Suprapubic skin (tissue), 4 donors: Measurements from ENCODE around the gene BZW2. TPM values are rescaled to one million over a fixed set of nuclear protein-coding genes. Genes with fewer than 3 reads are reported as not detected.

Source experiments
- DNase-seq, 2 donors: peaks; one replicate each; pipeline ENCODE4 v3.0.0-alpha.2; 2019; ENCODE audit warnings: low spot score in 2 of 2
- H3K27ac ChIP-seq: fragments of 200-600 bp; sonication (generic); one replicate; pipeline ENCODE4 v1.5.1; 2019
- H3K27me3 ChIP-seq: fragments of 200-600 bp; sonication (generic); one replicate; pipeline ENCODE4 v1.5.1; 2019
- H3K36me3 ChIP-seq: fragments of 200-600 bp; sonication (generic); one replicate; pipeline ENCODE4 v1.5.1; 2019
- H3K4me1 ChIP-seq: fragments of 200-600 bp; sonication (generic); one replicate; pipeline ENCODE4 v1.5.1; 2019
- H3K4me3 ChIP-seq: fragments of 200-600 bp; sonication (generic); one replicate; pipeline ENCODE4 v1.5.1; 2019; ENCODE audit warnings: mild to moderate bottlenecking
- H3K9me3 ChIP-seq: fragments of 200-600 bp; sonication (generic); one replicate; pipeline ENCODE4 v1.5.1; 2019
- CTCF ChIP-seq, 2 donors: fragments of 200-600 bp in 1 of 2; fragments of 450-650 bp in 1 of 2; sonication (generic) in 1 of 2; IDR thresholded peaks; one replicate each; pipeline ENCODE4 v1.5.1; 2016 to 2019; ENCODE audit warnings: antibody characterized with exemption in 2 of 2, mild to moderate bottlenecking in 1 of 2, moderate library complexity in 1 of 2
- EP300 ChIP-seq: sonication (generic); formaldehyde crosslinking; IDR thresholded peaks from one replicate; pipeline ENCODE4 v1.6.1; 2017; ENCODE audit warnings: antibody characterized with exemption
- POLR2A ChIP-seq, 2 donors: fragments of 450-650 bp; IDR thresholded peaks; one replicate each; pipeline ENCODE4 v1.6.1; 2017; ENCODE audit warnings: antibody characterized with exemption in 2 of 2, mild to moderate bottlenecking in 2 of 2, moderate library complexity in 2 of 2
- POLR2AphosphoS5 ChIP-seq, 3 donors: sonication (generic); formaldehyde crosslinking; IDR thresholded peaks; one replicate each; pipeline ENCODE4 v1.6.1; 2017; ENCODE audit warnings: antibody characterized with exemption in 3 of 3
- WGBS: methylation state at CpG from one replicate; pipeline ENCODE4 v1.1.5; 2018; 5-methylcytosine and 5-hydroxymethylcytosine counted together
- total RNA-seq, 4 donors: library from RNA; depleted of rRNA; stranded (reverse); fragments of >200 nt; gene quantifications; one replicate each; pipeline ENCODE4 v1.1.0, GENCODE V29; 2016

BZW2 gene
- total RNA-seq, 4 donors from 2014 or later: 60.5 to 97.9 (median 84.4) TPM

- Histone ChIP-seq H3K36me3 (no peaks in the 10 kb centered on the region), H3K9me3 (no peaks in the 10 kb centered on the region), H3K27ac (no peak overlapping the region), H3K4me3 (no peak overlapping the region), H3K27me3 (no peaks in the 10 kb centered on the region), H3K4me1 (peaks cover 22% of the 10 kb centered on the region)
- no peak for TF ChIP-seq POLR2A (IDR thresholded peaks at IDR 0.05)
- no peak for TF ChIP-seq CTCF (IDR thresholded peaks at IDR 0.05)
- no peak for TF ChIP-seq POLR2AphosphoS5 (IDR thresholded peaks at IDR 0.05)
- no peak for TF ChIP-seq EP300
- WGBS: 60% methylated on average over 1 of the region's 1 CpG
- DNase-seq: no peak
These were observed 9.4 kb upstream of the BZW2 start for GRCh38 chr7:16636555-16637101.

- H3K27me3 ChIP-seq: no peaks in the 10 kb centered on the region
- H3K4me3 ChIP-seq: no peak overlapping the region
- WGBS: 60% methylated on average over 5 of the region's 5 CpGs
- no peaks in the 10 kb centered on the region for H3K36me3 ChIP-seq
- H3K9me3 ChIP-seq: no peaks in the 10 kb centered on the region
- TF ChIP-seq POLR2AphosphoS5 (IDR thresholded peaks at IDR 0.05): no peak
- TF ChIP-seq POLR2A (IDR thresholded peaks at IDR 0.05): no peak
- H3K27ac ChIP-seq: no peak overlapping the region
- peaks cover 22% of the 10 kb centered on the region for H3K4me1 ChIP-seq
- DNase-seq: no peak
These were observed 8.6 kb upstream of the BZW2 start for GRCh38 chr7:16637379-16637778.

- Histone ChIP-seq H3K27ac (no peak overlapping the region), H3K4me3 (no peak overlapping the region), H3K4me1 (peaks cover 25% of the 10 kb centered on the region), H3K9me3 (no peaks in the 10 kb centered on the region), H3K36me3 (no peaks in the 10 kb centered on the region), H3K27me3 (no peaks in the 10 kb centered on the region)
- 69% methylated on average over 7 of the region's 7 CpGs for WGBS
- no peak for DNase-seq
- TF ChIP-seq POLR2AphosphoS5 (IDR thresholded peaks at IDR 0.05): no peak
- no peak for TF ChIP-seq EP300
- no peak for TF ChIP-seq CTCF (IDR thresholded peaks at IDR 0.05)
- TF ChIP-seq POLR2A (IDR thresholded peaks at IDR 0.05): no peak
These were observed 7.4 kb upstream of the BZW2 start for GRCh38 chr7:16638282-16639280.

GRCh38 chr7:16644157-16644556 lies 1.8 kb upstream of the BZW2 start:
- H3K4me3 ChIP-seq: peak overlapping the region; percentile 68
- no peaks in the 10 kb centered on the region for H3K9me3 ChIP-seq
- no peaks in the 10 kb centered on the region for H3K36me3 ChIP-seq
- WGBS: 64% methylated on average over 4 of the region's 4 CpGs
- H3K27me3 ChIP-seq: no peaks in the 10 kb centered on the region
- H3K4me1 ChIP-seq: peaks cover 36% of the 10 kb centered on the region
- no peak for DNase-seq
- TF ChIP-seq POLR2AphosphoS5 (IDR thresholded peaks at IDR 0.05) (no peak), EP300 (no peak)
- H3K27ac ChIP-seq: peak overlapping the region; percentile 90

GRCh38 chr7:16644636-16645592 lies 1.1 kb upstream of the BZW2 start:
- Histone ChIP-seq H3K4me3 (peak overlapping the region; percentile 68), H3K9me3 (no peaks in the 10 kb centered on the region), H3K4me1 (peaks cover 41% of the 10 kb centered on the region), H3K27ac (peak overlapping the region; percentile 90), H3K27me3 (no peaks in the 10 kb centered on the region), H3K36me3 (no peaks in the 10 kb centered on the region)
- peak; percentile 79 to 83 for DNase-seq
- TF ChIP-seq POLR2AphosphoS5 (IDR thresholded peaks at IDR 0.05): no peak
- TF ChIP-seq POLR2A (IDR thresholded peaks at IDR 0.05): no peak
- no peak for TF ChIP-seq EP300
- no peak for TF ChIP-seq CTCF (IDR thresholded peaks at IDR 0.05)
- under 1% methylated on average over 49 of the region's 57 CpGs for WGBS
